Measurements from ENCODE around the gene CCR7. TPM values are rescaled to one million over a fixed set of nuclear protein-coding genes. Genes with fewer than 3 reads are reported as not detected.
A peak's percentile ranks its signal among the peaks of the same experiment; 100 is the strongest.

The CCR7 gene
- total and polyA plus RNA-seq, 2 of the 4 experiments (the other 2 are of a cell fraction), result 0.14 to 0.36 TPM

DNA sequence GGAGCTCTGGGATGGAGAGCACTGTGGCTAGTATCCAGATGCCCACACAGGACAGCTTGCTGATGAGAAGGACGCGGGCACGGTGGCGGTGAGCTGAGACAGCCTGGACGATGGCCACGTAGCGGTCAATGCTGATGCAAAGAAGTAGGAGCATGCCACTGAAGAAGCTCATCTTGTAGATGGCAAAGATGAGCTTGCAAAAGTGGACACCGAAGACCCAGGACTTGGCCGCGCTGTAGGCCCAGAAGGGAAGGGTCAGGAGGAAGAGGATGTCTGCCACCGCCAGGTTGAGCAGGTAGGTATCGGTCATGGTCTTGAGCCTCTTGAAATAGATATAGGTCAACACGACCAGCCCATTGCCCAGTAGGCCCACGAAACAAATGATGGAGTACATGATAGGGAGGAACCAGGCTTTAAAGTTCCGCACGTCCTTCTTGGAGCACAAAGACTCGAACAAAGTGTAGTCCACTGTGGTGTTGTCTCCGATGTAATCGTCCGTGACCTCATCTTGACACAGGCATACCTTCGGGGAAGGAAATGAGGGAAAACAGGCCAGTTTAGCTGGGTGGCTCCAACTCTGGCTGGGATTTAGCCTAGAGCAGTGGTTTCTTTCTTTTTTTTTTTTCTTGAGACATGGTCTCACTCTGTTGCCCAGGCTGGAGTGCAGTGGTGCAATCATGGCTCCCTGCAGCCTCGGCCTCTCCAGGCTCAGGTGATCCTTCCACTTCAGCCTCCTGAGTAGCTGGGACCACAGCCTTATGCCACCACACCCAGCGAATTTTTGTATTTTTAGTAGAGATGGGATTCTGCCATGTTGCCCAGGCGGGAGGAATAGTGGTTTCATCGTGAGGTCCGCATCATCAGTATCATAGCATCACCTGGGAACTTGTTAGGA lies 9.7 kb downstream of the CCR7 start:
- Histone ChIP-seq H4K8ac (ENCODE audit: low read depth in 2 of 2, low read length in 2 of 2) (no peak overlapping the region; a peak in 1 of 4 replicates), H2BK20ac (ENCODE audit: low read depth, low read length) (peak overlapping the region; percentile 99), H3K79me1 (ENCODE audit: low read depth in 1 of 2, low read length in 2 of 2) (peaks cover 12 to 31% of the 10 kb centered on the region in 2 experiments; a peak in 3 of 4 replicates), H3K23ac (ENCODE audit: low read depth, low read length) (no peak overlapping the region), H2AK5ac (ENCODE audit: low read depth, low read length) (peak overlapping the region; percentile 100), H3K14ac (replicated peaks; ENCODE audit: low read depth, low read length) (peak overlapping the region; percentile 11; the same call in 1 of the 2 replicates), H2AK9ac (replicated peaks; ENCODE audit: low read depth, low read length, poor library complexity) (peak overlapping the region; percentile 14), H3K4me3 (ENCODE audit: insufficient read depth, low read depth, low read length) (no peak overlapping the region), H2AFZ (replicated peaks; ENCODE audit: low read length, poor library complexity) (no peak overlapping the region), H4K91ac (ENCODE audit: insufficient read depth, low read depth, low read length) (peak overlapping the region; percentile 100), H3K9me3 (ENCODE audit: control insufficient read depth, insufficient read depth, low read length) (no peaks in the 10 kb centered on the region), H3K56ac (ENCODE audit: extremely low read depth, insufficient read depth, low read length) (no peak overlapping the region), H2BK15ac (ENCODE audit: low read depth, low read length) (peak overlapping the region; percentile 73; the same call in 2 of the 3 replicates), H3K4me2 (ENCODE audit: low read depth, low read length) (no peak overlapping the region), H3K9ac (ENCODE audit: low read depth, low read length) (no peak overlapping the region), H4K5ac (ENCODE audit: low read depth, low read length) (peak overlapping the region; percentile 27), H4K20me1 (ENCODE audit: insufficient read depth, low read length) (no peaks in the 10 kb centered on the region), H3K18ac (ENCODE audit: low read depth, low read length) (peak overlapping the region; percentile 20; the same call in 1 of the 2 replicates), H2BK120ac (ENCODE audit: low read depth, low read length) (peak overlapping the region; percentile 100), H3K4ac (ENCODE audit: low read depth, low read length) (peak overlapping the region; percentile 99), H3K36me3 (ENCODE audit: control insufficient read depth, insufficient read depth, low read length) (no peaks in the 10 kb centered on the region), H3K27me3 (ENCODE audit: control insufficient read depth, insufficient read depth, low read length) (no peaks in the 10 kb centered on the region), H3K27ac (ENCODE audit: insufficient read depth, low read length) (no peak overlapping the region), H2BK5ac (ENCODE audit: low read depth, low read length, poor library complexity, severe bottlenecking) (no peak overlapping the region), H3K4me1 (ENCODE audit: control insufficient read depth, insufficient read depth, low read length) (peaks cover 56% of the 10 kb centered on the region), H3K9me1 (ENCODE audit: insufficient read depth, low read length) (peaks cover 21% of the 10 kb centered on the region)
- CTCF ChIA-PET, result interaction anchor here (1.2 kb wide), 1 partner anchor 79 kb away, joined by 4 read pairs; no protein-coding TSS in a partner anchor
- POLR2A ChIA-PET (ENCODE audit: unreplicated experiment), result no interaction called here
- ATAC-seq (ENCODE audit: low read depth) (no peak), DNase-seq (no peak)
- in situ Hi-C loops (cut with MboI; ENCODE audit: low sequenced_read_pairs) (no loop called here), intact Hi-C loops (cut with micrococcal nuclease) (no loop called here), dilution Hi-C loops (cut with HindIII; ENCODE audit: low sequenced_read_pairs, unreplicated experiment) (no loop called here)
- no TSS peak for BruUV-seq (replicated peaks)
- 96% methylated on average over 17 of the region's 26 CpGs; no CpG with 5 or more reads in 1 of the 2 experiments for WGBS, 2 experiments (ENCODE audit: extremely low coverage in 2 of 2, insufficient read length in 1 of 2)
- no peak for TF ChIP-seq NFE2L2 (IDR thresholded peaks at IDR 0.05; ENCODE audit: low read depth, low read length)
- TF ChIP-seq CEBPB (IDR thresholded peaks at IDR 0.05; ENCODE audit: low read depth, low read length), result no peak
- no peak for TF ChIP-seq FOS (IDR thresholded peaks at IDR 0.05; ENCODE audit: low read depth, low read length)
- no peak for TF ChIP-seq CHD1 (IDR thresholded peaks at IDR 0.05; ENCODE audit: low read depth, low read length)
- no peak for TF ChIP-seq POLR2A (IDR thresholded peaks at IDR 0.05; ENCODE audit: low read depth, low read length)
- TF ChIP-seq, protein P1, sequence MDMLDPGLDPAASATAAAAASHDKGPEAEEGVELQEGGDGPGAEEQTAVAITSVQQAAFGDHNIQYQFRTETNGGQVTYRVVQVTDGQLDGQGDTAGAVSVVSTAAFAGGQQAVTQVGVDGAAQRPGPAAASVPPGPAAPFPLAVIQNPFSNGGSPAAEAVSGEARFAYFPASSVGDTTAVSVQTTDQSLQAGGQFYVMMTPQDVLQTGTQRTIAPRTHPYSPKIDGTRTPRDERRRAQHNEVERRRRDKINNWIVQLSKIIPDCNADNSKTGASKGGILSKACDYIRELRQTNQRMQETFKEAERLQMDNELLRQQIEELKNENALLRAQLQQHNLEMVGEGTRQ (IDR thresholded peaks at IDR 0.05; ENCODE audit: low read depth, low read length), result no peak
- no peak for TF ChIP-seq SMC3 (IDR thresholded peaks at IDR 0.05; ENCODE audit: low read depth, low read length)
- TF ChIP-seq, protein P2, sequence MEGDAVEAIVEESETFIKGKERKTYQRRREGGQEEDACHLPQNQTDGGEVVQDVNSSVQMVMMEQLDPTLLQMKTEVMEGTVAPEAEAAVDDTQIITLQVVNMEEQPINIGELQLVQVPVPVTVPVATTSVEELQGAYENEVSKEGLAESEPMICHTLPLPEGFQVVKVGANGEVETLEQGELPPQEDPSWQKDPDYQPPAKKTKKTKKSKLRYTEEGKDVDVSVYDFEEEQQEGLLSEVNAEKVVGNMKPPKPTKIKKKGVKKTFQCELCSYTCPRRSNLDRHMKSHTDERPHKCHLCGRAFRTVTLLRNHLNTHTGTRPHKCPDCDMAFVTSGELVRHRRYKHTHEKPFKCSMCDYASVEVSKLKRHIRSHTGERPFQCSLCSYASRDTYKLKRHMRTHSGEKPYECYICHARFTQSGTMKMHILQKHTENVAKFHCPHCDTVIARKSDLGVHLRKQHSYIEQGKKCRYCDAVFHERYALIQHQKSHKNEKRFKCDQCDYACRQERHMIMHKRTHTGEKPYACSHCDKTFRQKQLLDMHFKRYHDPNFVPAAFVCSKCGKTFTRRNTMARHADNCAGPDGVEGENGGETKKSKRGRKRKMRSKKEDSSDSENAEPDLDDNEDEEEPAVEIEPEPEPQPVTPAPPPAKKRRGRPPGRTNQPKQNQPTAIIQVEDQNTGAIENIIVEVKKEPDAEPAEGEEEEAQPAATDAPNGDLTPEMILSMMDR (conservative IDR thresholded peaks at IDR 0.05; ENCODE audit: low read depth, low read length), result no peak
- no peak for TF ChIP-seq RAD21 (IDR thresholded peaks at IDR 0.05; ENCODE audit: low read length)
- TF ChIP-seq MXI1 (IDR thresholded peaks at IDR 0.05; ENCODE audit: borderline replicate concordance, low read depth, low read length), result no peak
- TF ChIP-seq BHLHE40 (IDR thresholded peaks at IDR 0.05; ENCODE audit: low read depth, low read length), result no peak
- no peak for TF ChIP-seq RFX5 (IDR thresholded peaks at IDR 0.05; ENCODE audit: low read depth, low read length)
- TF ChIP-seq, protein P3, sequence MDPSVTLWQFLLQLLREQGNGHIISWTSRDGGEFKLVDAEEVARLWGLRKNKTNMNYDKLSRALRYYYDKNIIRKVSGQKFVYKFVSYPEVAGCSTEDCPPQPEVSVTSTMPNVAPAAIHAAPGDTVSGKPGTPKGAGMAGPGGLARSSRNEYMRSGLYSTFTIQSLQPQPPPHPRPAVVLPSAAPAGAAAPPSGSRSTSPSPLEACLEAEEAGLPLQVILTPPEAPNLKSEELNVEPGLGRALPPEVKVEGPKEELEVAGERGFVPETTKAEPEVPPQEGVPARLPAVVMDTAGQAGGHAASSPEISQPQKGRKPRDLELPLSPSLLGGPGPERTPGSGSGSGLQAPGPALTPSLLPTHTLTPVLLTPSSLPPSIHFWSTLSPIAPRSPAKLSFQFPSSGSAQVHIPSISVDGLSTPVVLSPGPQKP (IDR thresholded peaks at IDR 0.05; ENCODE audit: borderline replicate concordance, low read depth, low read length), result no peak
- TF ChIP-seq RCOR1 (IDR thresholded peaks at IDR 0.05; ENCODE audit: insufficient replicate concordance, low read length), result no peak

All from IMR-90 (cell line).